Nephron progenitor cell (in vitro differentiated cells): ENCODE data around the gene DAP.
A peak's percentile ranks its signal among the peaks of the same experiment; 100 is the strongest.

Experiments
- DNase-seq: peaks from one replicate; pipeline ENCODE4 v3.0.0; 2021
- H3K27ac Mint-ChIP-seq: 2 replicates; pipeline ENCODE4 v1.8.0; 2021; ENCODE audit warnings: mild to moderate bottlenecking, moderate library complexity, mixed read lengths
- H3K27me3 Mint-ChIP-seq: 2 replicates; pipeline ENCODE4 v1.8.0; 2021; ENCODE audit warnings: mild to moderate bottlenecking, low read depth, mixed read lengths; ENCODE audit not compliant: poor library complexity
- H3K36me3 Mint-ChIP-seq: 2 replicates; pipeline ENCODE4 v1.8.0; 2021; ENCODE audit warnings: low read depth, mixed read lengths
- H3K4me1 Mint-ChIP-seq: 2 replicates; pipeline ENCODE4 v1.8.0; 2021; ENCODE audit warnings: mixed read lengths
- H3K4me3 Mint-ChIP-seq: 2 replicates; pipeline ENCODE4 v1.8.0; 2021; ENCODE audit warnings: mild to moderate bottlenecking, moderate library complexity, mixed read lengths
- H3K9me3 Mint-ChIP-seq: 2 replicates; pipeline ENCODE4 v1.8.0; 2021; ENCODE audit warnings: mild to moderate bottlenecking, moderate library complexity, mixed read lengths
- CTCF ChIP-seq: fragments of 200-600 bp; sonication (generic); IDR thresholded peaks from 2 replicates; pipeline ENCODE4 v1.5.0; 2021; ENCODE audit warnings: antibody characterized with exemption

DAP gene

GRCh38 chr5:10654566-10654965 lies 106.5 kb downstream of the DAP start:
- peaks cover 23% of the 10 kb centered on the region for H3K27me3 Mint-ChIP-seq
- no peaks in the 10 kb centered on the region for H3K9me3 Mint-ChIP-seq
- no peak for DNase-seq
- TF ChIP-seq CTCF = no peak
- no peak overlapping the region for H3K4me3 Mint-ChIP-seq
- H3K4me1 Mint-ChIP-seq = no peaks in the 10 kb centered on the region
- peak overlapping the region; percentile 37 for H3K27ac Mint-ChIP-seq
- no peaks in the 10 kb centered on the region for H3K36me3 Mint-ChIP-seq

DNA sequence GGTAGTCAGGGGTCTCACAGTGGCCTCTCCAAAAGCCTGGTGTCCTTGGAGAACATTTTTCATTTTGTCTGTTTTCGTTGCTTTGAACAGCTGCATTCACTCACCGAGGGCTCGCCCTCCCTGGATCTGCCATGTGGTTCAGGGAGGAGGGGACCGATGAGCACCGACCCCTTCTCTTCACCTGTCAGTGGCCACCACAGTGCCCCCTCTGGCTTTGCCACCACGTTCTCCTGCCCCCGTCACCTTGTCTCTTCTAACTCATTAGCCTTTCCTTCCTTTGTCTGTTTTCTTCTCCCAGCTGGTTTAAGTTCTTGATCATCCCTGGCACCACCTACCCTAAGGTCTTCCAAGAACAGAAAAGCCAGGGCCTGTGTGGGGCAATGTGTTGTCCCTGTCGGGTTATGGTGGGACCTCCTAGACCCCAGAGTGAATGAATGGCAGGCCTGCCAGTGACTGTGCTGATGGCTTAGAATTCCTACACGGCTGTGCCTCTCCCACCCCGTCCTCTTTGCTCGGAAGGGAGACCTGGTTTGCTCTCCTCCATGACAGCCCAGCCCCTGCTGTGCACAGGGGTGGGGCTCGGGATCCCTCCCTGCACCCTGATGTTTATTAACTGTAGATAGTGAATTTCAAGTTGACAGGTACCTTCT lies 107.2 kb downstream of the DAP start:
- Mint-ChIP-seq H3K4me1 (no peaks in the 10 kb centered on the region), H3K4me3 (no peak overlapping the region), H3K27ac (no peak overlapping the region), H3K9me3 (no peaks in the 10 kb centered on the region), H3K36me3 (no peaks in the 10 kb centered on the region), H3K27me3 (peaks cover 23% of the 10 kb centered on the region)
- no peak for DNase-seq
- no peak for TF ChIP-seq CTCF

DNA sequence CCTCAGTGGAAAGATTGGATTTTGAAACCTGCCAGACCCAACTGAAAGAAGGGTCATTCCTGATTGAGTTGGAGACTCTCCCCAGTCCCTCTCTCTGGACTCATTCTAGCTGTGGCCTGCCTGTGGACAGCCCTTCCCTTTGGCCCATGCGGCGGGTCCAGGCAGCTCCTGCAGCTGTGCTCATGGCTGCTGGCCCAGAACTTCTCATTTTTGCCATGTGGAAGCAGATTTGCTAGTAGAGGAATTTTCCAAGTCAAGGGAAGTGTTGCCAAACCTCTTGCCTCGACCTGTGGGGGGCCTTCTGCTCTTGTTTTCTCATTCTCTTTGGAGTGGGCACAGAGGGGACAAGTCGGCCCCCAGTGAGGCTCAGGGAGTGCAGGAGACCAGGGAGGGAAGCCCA lies 108.0 kb downstream of the DAP start:
- Mint-ChIP-seq H3K27me3 (peaks cover 28% of the 10 kb centered on the region), H3K36me3 (no peaks in the 10 kb centered on the region), H3K4me1 (no peaks in the 10 kb centered on the region), H3K27ac (no peak overlapping the region), H3K4me3 (no peak overlapping the region), H3K9me3 (no peaks in the 10 kb centered on the region)
- no peak for DNase-seq
- TF ChIP-seq CTCF = no peak

GRCh38 chr5:10652606-10653005 lies 108.4 kb downstream of the DAP start:
- Mint-ChIP-seq H3K4me1 (no peaks in the 10 kb centered on the region), H3K27ac (no peak overlapping the region), H3K9me3 (no peaks in the 10 kb centered on the region), H3K27me3 (peaks cover 30% of the 10 kb centered on the region), H3K36me3 (no peaks in the 10 kb centered on the region), H3K4me3 (no peak overlapping the region)
- no peak for TF ChIP-seq CTCF
- DNase-seq = no peak

GRCh38 chr5:10652151-10652550 lies 108.9 kb downstream of the DAP start:
- TF ChIP-seq CTCF = no peak
- no peaks in the 10 kb centered on the region for H3K36me3 Mint-ChIP-seq
- H3K27ac Mint-ChIP-seq = no peak overlapping the region
- H3K4me1 Mint-ChIP-seq = no peaks in the 10 kb centered on the region
- H3K4me3 Mint-ChIP-seq = no peak overlapping the region
- H3K9me3 Mint-ChIP-seq = no peaks in the 10 kb centered on the region
- peaks cover 35% of the 10 kb centered on the region for H3K27me3 Mint-ChIP-seq
- DNase-seq = no peak

- Mint-ChIP-seq H3K4me1 (no peaks in the 10 kb centered on the region), H3K36me3 (no peaks in the 10 kb centered on the region), H3K4me3 (no peak overlapping the region), H3K9me3 (no peaks in the 10 kb centered on the region), H3K27ac (no peak overlapping the region), H3K27me3 (peaks cover 42% of the 10 kb centered on the region)
- DNase-seq = peak; percentile 68
- TF ChIP-seq CTCF = no peak
These were observed 111.2 kb downstream of the DAP start for GRCh38 chr5:10649666-10650380.
